Stimulated activated CD8-positive, alpha-beta memory T cell treated with anti-CD3 and anti-CD28 coated beads, Interleukin-4, amount 100 ng/mL, for 24 hours (primary cell): ENCODE measurements around the gene C3orf52.

Source experiments
- DNase-seq: peaks from one replicate; pipeline ENCODE4 v3.0.0-alpha.2; 2020; ENCODE audit warnings: low read depth

The C3orf52 gene

GRCh38 chr3:112136959-112137693 is 50.9 kb downstream of the C3orf52 start:
- no peak for DNase-seq

- no peak for DNase-seq
Observed at GRCh38 chr3:112137781-112138180, 51.6 kb downstream of the C3orf52 start.

DNA sequence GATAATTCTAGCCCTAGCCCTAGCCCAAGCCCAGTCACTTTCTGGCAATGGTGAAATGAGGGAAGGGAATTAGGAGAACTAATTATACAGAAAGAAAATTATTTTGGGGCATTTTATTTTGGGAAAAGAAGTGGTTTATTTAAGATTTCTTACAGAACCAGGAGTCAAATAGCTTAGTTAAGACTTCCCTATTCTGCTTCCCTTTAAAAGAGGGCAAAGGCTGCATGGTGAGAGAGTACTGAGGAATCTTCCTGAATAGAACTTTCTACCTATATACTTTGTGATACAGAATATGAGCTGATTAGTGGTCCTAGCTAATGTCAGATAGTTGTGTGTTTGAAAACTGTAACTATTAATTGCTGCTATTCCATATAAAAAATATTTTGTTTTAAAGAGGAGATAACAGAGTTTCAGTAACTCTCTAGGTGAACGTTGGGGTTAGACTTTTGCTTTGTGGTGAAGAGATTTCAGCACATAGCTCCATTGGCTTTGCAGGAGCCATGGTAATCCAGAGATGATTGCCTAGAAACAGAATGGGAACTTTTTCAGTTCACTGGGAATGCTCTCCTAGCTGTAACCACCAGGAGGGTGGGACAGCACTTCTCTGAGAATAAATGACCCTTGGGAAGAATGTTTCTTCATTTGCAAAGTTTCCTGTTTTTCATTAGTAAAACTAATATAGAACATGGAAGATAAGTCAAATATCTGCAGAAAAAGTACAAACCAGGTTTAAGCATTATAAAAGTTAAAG is 52.2 kb downstream of the C3orf52 start:
- DNase-seq = no peak

- DNase-seq = no peak
Observed at GRCh38 chr3:112140584-112140983, 54.4 kb downstream of the C3orf52 start.

GRCh38 chr3:112141293-112141692 is 55.1 kb downstream of the C3orf52 start:
- DNase-seq = no peak

DNA sequence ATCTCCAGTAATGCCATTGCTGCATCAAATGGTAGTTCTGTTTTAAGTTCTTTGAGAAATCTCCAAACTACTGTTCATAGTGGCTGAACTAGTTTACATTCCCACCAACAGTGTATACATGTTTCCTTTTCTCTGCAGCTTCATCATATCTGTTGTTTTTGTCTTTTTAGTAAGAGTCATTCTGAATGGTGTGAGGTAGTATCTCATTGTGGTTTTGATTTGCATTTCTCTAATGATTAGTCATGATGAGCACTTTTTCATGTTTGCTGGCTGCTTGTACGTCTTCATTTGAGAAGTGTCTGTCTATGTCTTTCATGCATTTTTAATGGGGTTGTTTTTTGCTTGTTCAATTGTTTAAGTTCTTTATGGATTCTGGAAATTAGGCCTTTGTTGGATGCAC is 57.1 kb downstream of the C3orf52 start:
- DNase-seq = no peak

- DNase-seq = no peak
Observed at GRCh38 chr3:112143689-112144088, 57.5 kb downstream of the C3orf52 start.

- no peak for DNase-seq
Observed at GRCh38 chr3:112149136-112149535, 62.9 kb downstream of the C3orf52 start.

GRCh38 chr3:112167758-112168157 is 81.6 kb downstream of the C3orf52 start:
- no peak for DNase-seq
